ENCODE data around the gene HCN3.
"Not testable (repeated sequence)": the region's sequence is repeated elsewhere in the genome, so short reads cannot be mapped to it uniquely, and the experiment has no call there.

HCN3 gene

GRCh38 chr1:155287987-155288543, 10.8 kb downstream of the HCN3 start:
- H3K4me1 ChIP-seq (ENCODE audit: control insufficient read depth, low read depth, low read length) = no peaks in the 10 kb centered on the region
- no peak overlapping the region for H3K4me3 ChIP-seq (ENCODE audit: low read length)
- H3K9me3 ChIP-seq (ENCODE audit: control insufficient read depth, low read depth, low read length) = no peaks in the 10 kb centered on the region
- H3K27ac ChIP-seq (ENCODE audit: low read length) = no peak overlapping the region
- peaks cover 4% of the 10 kb centered on the region for H3K27me3 ChIP-seq (ENCODE audit: control insufficient read depth, insufficient read depth, low read length)
- H3K36me3 ChIP-seq (ENCODE audit: control insufficient read depth, low read depth, low read length) = no peaks in the 10 kb centered on the region
- H3K9ac ChIP-seq (ENCODE audit: low read length) = no peak overlapping the region

- H3K27ac ChIP-seq (ENCODE audit: low read length); H3K4me1 ChIP-seq (ENCODE audit: control insufficient read depth, low read depth, low read length); H3K9me3 ChIP-seq (ENCODE audit: control insufficient read depth, low read depth, low read length); H3K9ac ChIP-seq (ENCODE audit: low read length); H3K36me3 ChIP-seq (ENCODE audit: control insufficient read depth, low read depth, low read length); H3K4me3 ChIP-seq (ENCODE audit: low read length): not testable (repeated sequence)
- H3K27me3 ChIP-seq (ENCODE audit: control insufficient read depth, insufficient read depth, low read length) = peaks cover 33% of the 10 kb centered on the region
These were observed 13.7 kb downstream of the HCN3 start for GRCh38 chr1:155291006-155291405.

GRCh38 chr1:155293086-155293749, 16.0 kb downstream of the HCN3 start:
- Histone ChIP-seq H3K9ac (ENCODE audit: low read length) (no peak overlapping the region), H3K27me3 (ENCODE audit: control insufficient read depth, insufficient read depth, low read length) (peaks cover 34% of the 10 kb centered on the region), H3K4me1 (ENCODE audit: control insufficient read depth, low read depth, low read length) (peaks cover 8% of the 10 kb centered on the region), H3K9me3 (ENCODE audit: control insufficient read depth, low read depth, low read length) (no peaks in the 10 kb centered on the region), H3K36me3 (ENCODE audit: control insufficient read depth, low read depth, low read length) (no peaks in the 10 kb centered on the region), H3K27ac (ENCODE audit: low read length) (no peak overlapping the region), H3K4me3 (ENCODE audit: low read length) (no peak overlapping the region)

GRCh38 chr1:155294520-155295182, 17.4 kb downstream of the HCN3 start:
- Histone ChIP-seq H3K4me1 (ENCODE audit: control insufficient read depth, low read depth, low read length) (peaks cover 8% of the 10 kb centered on the region), H3K9me3 (ENCODE audit: control insufficient read depth, low read depth, low read length) (no peaks in the 10 kb centered on the region), H3K4me3 (ENCODE audit: low read length) (peak overlapping the region; percentile 90), H3K27me3 (ENCODE audit: control insufficient read depth, insufficient read depth, low read length) (peaks cover 34% of the 10 kb centered on the region), H3K36me3 (ENCODE audit: control insufficient read depth, low read depth, low read length) (no peaks in the 10 kb centered on the region), H3K27ac (ENCODE audit: low read length) (no peak overlapping the region), H3K9ac (ENCODE audit: low read length) (no peak overlapping the region)

- Histone ChIP-seq H3K9me3 (ENCODE audit: control insufficient read depth, low read depth, low read length) (no peaks in the 10 kb centered on the region), H3K36me3 (ENCODE audit: control insufficient read depth, low read depth, low read length) (no peaks in the 10 kb centered on the region), H3K4me1 (ENCODE audit: control insufficient read depth, low read depth, low read length) (peaks cover 8% of the 10 kb centered on the region), H3K27me3 (ENCODE audit: control insufficient read depth, insufficient read depth, low read length) (peaks cover 34% of the 10 kb centered on the region), H3K4me3 (ENCODE audit: low read length) (peak overlapping the region; percentile 90), H3K27ac (ENCODE audit: low read length) (no peak overlapping the region), H3K9ac (ENCODE audit: low read length) (peak overlapping the region; percentile 58)
These were observed 18.1 kb downstream of the HCN3 start for GRCh38 chr1:155295183-155295941.

GRCh38 chr1:155295942-155296267, 18.6 kb downstream of the HCN3 start:
- H3K27ac ChIP-seq (ENCODE audit: low read length) = no peak overlapping the region
- H3K27me3 ChIP-seq (ENCODE audit: control insufficient read depth, insufficient read depth, low read length) = peaks cover 34% of the 10 kb centered on the region
- H3K4me1 ChIP-seq (ENCODE audit: control insufficient read depth, low read depth, low read length) = peaks cover 8% of the 10 kb centered on the region
- H3K4me3 ChIP-seq (ENCODE audit: low read length) = peak overlapping the region; percentile 90
- no peaks in the 10 kb centered on the region for H3K9me3 ChIP-seq (ENCODE audit: control insufficient read depth, low read depth, low read length)
- H3K36me3 ChIP-seq (ENCODE audit: control insufficient read depth, low read depth, low read length) = no peaks in the 10 kb centered on the region
- H3K9ac ChIP-seq (ENCODE audit: low read length) = peak overlapping the region; percentile 58

GRCh38 chr1:155296661-155297060, 19.4 kb downstream of the HCN3 start:
- no peak overlapping the region for H3K9ac ChIP-seq (ENCODE audit: low read length)
- H3K27me3 ChIP-seq (ENCODE audit: control insufficient read depth, insufficient read depth, low read length) = peaks cover 34% of the 10 kb centered on the region
- no peaks in the 10 kb centered on the region for H3K36me3 ChIP-seq (ENCODE audit: control insufficient read depth, low read depth, low read length)
- peaks cover 8% of the 10 kb centered on the region for H3K4me1 ChIP-seq (ENCODE audit: control insufficient read depth, low read depth, low read length)
- no peak overlapping the region for H3K4me3 ChIP-seq (ENCODE audit: low read length)
- no peaks in the 10 kb centered on the region for H3K9me3 ChIP-seq (ENCODE audit: control insufficient read depth, low read depth, low read length)
- H3K27ac ChIP-seq (ENCODE audit: low read length) = no peak overlapping the region

- no peaks in the 10 kb centered on the region for H3K9me3 ChIP-seq (ENCODE audit: control insufficient read depth, low read depth, low read length)
- peaks cover 34% of the 10 kb centered on the region for H3K27me3 ChIP-seq (ENCODE audit: control insufficient read depth, insufficient read depth, low read length)
- H3K36me3 ChIP-seq (ENCODE audit: control insufficient read depth, low read depth, low read length) = no peaks in the 10 kb centered on the region
- no peak overlapping the region for H3K4me3 ChIP-seq (ENCODE audit: low read length)
- peaks cover 8% of the 10 kb centered on the region for H3K4me1 ChIP-seq (ENCODE audit: control insufficient read depth, low read depth, low read length)
- H3K9ac ChIP-seq (ENCODE audit: low read length) = no peak overlapping the region
- no peak overlapping the region for H3K27ac ChIP-seq (ENCODE audit: low read length)
These were observed 20.1 kb downstream of the HCN3 start for GRCh38 chr1:155297384-155297783.

- no peak overlapping the region for H3K9ac ChIP-seq (ENCODE audit: low read length)
- peaks cover 3% of the 10 kb centered on the region for H3K4me1 ChIP-seq (ENCODE audit: control insufficient read depth, low read depth, low read length)
- no peak overlapping the region for H3K4me3 ChIP-seq (ENCODE audit: low read length)
- no peaks in the 10 kb centered on the region for H3K36me3 ChIP-seq (ENCODE audit: control insufficient read depth, low read depth, low read length)
- H3K27me3 ChIP-seq (ENCODE audit: control insufficient read depth, insufficient read depth, low read length) = peaks cover 10% of the 10 kb centered on the region
- H3K27ac ChIP-seq (ENCODE audit: low read length) = no peak overlapping the region
- H3K9me3 ChIP-seq (ENCODE audit: control insufficient read depth, low read depth, low read length) = no peaks in the 10 kb centered on the region
These were observed 22.8 kb downstream of the HCN3 start for GRCh38 chr1:155300024-155300423.

GRCh38 chr1:155300553-155301329, 23.5 kb downstream of the HCN3 start:
- Histone ChIP-seq H3K27ac (ENCODE audit: low read length) (no peak overlapping the region), H3K36me3 (ENCODE audit: control insufficient read depth, low read depth, low read length) (no peaks in the 10 kb centered on the region), H3K9me3 (ENCODE audit: control insufficient read depth, low read depth, low read length) (no peaks in the 10 kb centered on the region), H3K9ac (ENCODE audit: low read length) (no peak overlapping the region), H3K4me1 (ENCODE audit: control insufficient read depth, low read depth, low read length) (peaks cover 3% of the 10 kb centered on the region), H3K4me3 (ENCODE audit: low read length) (no peak overlapping the region), H3K27me3 (ENCODE audit: control insufficient read depth, insufficient read depth, low read length) (peaks cover 3% of the 10 kb centered on the region)

GRCh38 chr1:155301342-155301841, 24.1 kb downstream of the HCN3 start, which contains the start of gene PKLR:
TSS of gene PKLR (minus strand) at chr1:155301438. CDS start at chr1:155301395, 43 bp downstream.
- Histone ChIP-seq H3K27me3 (ENCODE audit: control insufficient read depth, insufficient read depth, low read length) (no peaks in the 10 kb centered on the region), H3K9me3 (ENCODE audit: control insufficient read depth, low read depth, low read length) (no peaks in the 10 kb centered on the region), H3K27ac (ENCODE audit: low read length) (no peak within 1 kb of the TSS), H3K9ac (ENCODE audit: low read length) (no peak within 1 kb of the TSS), H3K4me3 (ENCODE audit: low read length) (no peak within 1 kb of the TSS), H3K4me1 (ENCODE audit: control insufficient read depth, low read depth, low read length) (peaks cover 3% of the 10 kb centered on the region), H3K36me3 (ENCODE audit: control insufficient read depth, low read depth, low read length) (no peaks in the 10 kb centered on the region)
